PC-3 (cell line): ENCODE measurements around the gene ERMAP.

Experiments used
- CTCF ChIP-seq: fragments of 300-600 bp; sonication (generic); conservative IDR thresholded peaks from 2 replicates; pipeline ENCODE4 v1.5.1; 2017; ENCODE audit warnings: antibody characterized with exemption, low read depth, mild to moderate bottlenecking, low read length
- EZH2 ChIP-seq: fragments of 300-600 bp; sonication (generic); IDR thresholded peaks from one replicate; pipeline ENCODE4 v1.6.1; 2017; ENCODE audit warnings: antibody characterized with exemption, mild to moderate bottlenecking, low read length; ENCODE audit not compliant: unreplicated experiment

DNA sequence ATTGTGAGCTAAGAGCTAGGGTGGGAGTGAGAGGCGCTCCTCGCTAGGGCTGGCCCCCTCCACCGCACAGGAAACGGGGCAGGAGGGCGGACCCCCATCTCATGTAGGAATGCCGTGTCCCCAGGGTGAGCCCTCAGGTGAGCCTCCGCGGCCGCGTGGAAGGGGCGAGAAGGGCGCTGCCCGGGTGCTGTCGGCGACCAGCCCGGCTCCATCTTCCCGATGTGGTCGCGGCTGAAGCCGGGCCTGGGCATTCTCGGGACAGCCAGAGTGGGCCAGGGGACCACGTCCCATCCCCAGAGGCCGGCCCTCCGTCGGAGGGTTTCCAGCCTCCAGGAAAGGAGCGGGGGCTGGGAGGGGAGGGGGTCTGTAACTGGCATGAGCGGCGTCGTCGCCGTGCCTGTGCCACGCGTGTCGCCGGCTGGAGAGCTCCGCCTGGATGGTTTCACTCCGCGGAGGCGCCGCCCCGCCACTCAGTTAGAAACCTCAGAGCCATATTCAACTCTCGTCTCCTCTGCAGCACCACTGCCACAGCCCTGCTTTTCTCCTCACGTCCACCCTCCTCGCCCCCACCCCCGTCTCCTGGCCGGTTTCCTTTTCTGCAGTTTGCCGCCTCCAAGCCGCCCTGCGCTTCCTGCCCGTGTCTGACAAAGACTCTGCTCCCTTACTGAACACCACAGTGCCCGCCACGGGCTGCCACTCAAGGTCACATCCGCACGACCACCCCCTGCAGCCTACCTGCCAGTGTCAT is 31.8 kb upstream of the ERMAP start, which contains the start of gene TMEM269:
- TF ChIP-seq EZH2 = no peak
- TF ChIP-seq CTCF = no peak
